ENCODE results near the gene HSPA6.
"Not testable (repeated sequence)": the region's sequence is repeated elsewhere in the genome, so short reads cannot be mapped to it uniquely, and the experiment has no call there.

The HSPA6 gene

DNA sequence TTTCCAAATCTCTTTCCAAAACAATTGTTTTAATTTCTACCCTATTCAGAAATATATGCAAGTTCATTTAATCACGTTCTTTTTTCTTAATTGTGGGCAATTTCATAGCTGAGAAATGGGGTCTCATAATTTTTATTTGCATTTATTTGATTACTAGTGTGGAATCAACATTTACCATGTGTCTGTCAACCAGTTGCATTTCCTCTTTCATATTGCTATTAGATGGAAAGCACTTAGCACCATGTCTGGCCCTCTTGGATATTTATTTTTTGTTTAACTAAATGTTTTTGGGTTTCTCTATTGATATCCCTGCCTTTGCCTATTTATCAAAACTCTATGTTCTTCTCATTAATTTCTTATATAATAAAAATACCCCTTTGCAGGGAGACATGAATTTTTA, 39.2 kb downstream of the HSPA6 start:
- DNase-seq: not testable (repeated sequence)

DNA sequence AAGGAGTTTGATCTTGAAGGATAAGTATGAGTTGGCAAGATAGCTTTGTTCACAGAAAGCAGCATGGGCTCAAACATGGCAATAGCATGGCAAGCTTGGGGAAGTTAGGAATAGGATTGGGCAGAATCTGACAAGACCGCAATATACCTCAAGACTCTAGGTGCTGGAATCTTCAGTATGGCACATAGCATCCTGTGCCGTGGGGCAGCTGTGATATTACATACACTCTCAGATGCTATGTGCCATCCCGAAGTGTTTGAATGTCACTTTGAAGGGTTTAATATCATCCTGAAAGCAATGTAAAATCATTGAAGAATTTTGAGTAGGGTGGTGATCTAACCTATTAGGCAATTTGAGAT, 42.2 kb downstream of the HSPA6 start:
- not testable (repeated sequence) for DNase-seq

DNA sequence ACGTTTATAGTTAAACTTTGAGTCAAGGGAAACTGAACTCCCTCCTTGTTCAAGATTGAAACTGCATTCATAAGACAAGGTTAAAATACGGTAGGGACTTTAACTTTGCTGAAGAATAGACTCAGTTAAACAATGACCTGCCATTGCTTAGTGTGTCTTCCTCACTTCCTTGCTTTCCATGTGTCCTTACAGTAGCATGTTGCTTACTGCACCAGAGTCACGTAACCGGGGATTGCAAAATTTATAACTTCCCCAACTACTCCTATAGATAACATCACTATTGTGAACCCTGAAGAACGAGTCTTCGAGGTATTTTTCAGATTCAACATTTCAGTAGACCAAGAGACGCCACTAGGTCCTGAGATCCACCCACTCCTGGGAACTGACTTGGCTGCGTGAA, 47.4 kb downstream of the HSPA6 start:
- not testable (repeated sequence) for DNase-seq
